LoVo (cell line): ENCODE measurements around the gene AMIGO2.
A peak's percentile ranks its signal among the peaks of the same experiment; 100 is the strongest.
"Not testable (repeated sequence)": the region's sequence is repeated elsewhere in the genome, so short reads cannot be mapped to it uniquely, and the experiment has no call there.

Source experiments
- DNase-seq: peaks from one replicate; pipeline ENCODE4 v3.0.0-alpha.2; 2016; ENCODE audit warnings: low spot score

The AMIGO2 gene

DNA sequence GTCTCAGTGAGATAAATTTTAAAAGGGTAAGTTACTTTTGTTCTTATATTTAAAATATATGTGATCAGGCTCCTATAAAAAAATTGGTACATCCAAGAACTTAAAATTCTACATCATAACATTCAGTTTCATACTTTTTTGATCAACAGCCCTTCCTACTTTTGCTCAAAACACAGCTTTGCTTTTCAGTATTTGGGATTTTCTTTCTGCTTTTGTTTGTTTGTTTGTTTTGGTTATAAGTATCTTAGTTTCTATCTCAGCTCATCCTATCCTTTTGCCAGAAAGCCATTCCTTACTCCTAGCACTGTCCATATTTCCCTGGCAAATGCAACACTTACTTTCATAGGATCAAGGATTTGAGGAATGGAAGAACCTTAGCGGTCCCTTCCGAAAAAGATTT lies 5.0 kb downstream of the AMIGO2 start:
- DNase-seq: no peak

DNA sequence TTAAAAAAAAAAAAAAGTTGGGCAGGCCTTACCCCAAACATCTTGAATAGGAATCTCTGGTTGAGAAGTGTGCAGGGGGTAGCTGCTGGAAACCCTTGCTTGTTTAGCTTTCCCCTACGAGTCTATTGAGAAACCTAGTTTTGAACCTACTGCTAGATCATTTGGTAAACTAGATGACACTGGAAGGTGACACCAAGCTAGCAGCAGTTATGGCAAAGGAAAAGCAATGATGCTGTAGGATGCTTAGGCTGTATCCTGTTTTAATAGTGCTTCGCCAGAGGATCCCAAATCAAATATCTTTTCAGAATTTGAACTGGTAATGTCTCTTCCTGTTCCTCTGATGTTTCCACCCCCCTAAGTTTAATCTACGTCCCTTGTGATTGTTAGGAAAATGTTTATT lies 5.8 kb downstream of the AMIGO2 start:
- DNase-seq: no peak

DNA sequence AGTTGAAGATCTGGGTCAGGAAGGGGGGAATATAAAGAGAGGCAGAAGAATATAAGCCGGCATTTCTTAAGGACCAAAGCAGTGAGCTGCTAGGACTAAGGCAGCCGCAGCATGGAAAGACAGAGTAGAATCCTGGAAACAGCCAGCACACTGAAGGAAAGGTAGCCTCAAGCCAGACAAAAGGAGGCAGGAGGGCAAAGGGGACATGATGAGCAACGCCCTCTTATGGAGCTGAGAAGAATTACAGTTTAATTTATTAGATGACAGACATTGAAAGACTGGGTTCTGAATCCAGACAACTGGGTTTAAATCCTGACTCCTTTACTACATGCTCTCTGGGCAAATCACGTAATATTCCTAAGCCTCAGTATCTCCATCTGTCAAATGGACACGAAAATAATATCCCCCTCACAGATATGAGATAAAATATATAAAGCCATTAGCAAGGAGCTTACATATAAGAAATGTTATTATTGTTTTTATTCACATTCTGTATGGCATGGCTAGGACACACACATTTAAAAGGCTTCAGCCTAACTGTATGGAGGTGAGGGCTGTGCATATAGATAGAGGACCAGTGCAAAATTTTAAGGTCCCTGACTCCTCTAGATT lies 8.4 kb downstream of the AMIGO2 start:
- peak; percentile 55 for DNase-seq

DNA sequence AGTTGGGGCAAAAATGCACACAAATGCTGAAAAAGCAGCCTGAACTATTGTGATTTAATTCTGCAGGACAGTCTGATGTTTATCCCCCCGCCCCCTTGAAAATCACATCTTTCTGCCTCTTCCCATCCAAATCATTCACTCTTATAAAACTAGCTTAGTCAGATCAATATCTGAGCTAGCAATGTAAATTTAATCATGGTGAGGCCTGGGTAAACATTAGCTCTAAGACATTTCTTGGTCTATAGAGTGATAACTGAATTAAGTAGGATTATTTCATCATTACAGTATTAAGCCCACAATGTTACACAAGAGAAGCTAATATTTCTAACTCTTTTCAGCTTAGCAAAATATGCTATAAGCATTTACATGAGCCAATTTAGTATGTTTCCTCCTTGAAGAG lies 9.4 kb downstream of the AMIGO2 start:
- DNase-seq: no peak

DNA sequence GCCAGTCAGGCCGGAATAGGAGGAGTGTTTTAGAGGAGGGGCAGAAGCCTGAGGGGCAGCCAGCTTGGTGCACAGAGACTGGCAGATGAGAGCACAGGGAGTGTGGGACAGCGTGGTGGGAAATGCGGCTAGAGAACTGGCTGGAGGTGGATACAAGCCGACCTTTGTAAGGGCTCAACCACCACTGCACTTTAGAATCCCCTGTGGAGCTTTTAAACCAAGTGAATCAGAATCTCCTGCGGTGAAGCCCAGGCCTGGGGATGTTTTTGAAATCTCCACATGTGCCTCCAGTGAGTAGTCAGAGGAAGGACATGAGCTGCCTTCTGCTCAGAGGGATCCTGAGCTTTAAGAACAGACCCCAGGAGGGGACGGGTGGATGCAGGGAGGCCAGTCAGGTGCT lies 11.2 kb downstream of the AMIGO2 start:
- DNase-seq: no peak

DNA sequence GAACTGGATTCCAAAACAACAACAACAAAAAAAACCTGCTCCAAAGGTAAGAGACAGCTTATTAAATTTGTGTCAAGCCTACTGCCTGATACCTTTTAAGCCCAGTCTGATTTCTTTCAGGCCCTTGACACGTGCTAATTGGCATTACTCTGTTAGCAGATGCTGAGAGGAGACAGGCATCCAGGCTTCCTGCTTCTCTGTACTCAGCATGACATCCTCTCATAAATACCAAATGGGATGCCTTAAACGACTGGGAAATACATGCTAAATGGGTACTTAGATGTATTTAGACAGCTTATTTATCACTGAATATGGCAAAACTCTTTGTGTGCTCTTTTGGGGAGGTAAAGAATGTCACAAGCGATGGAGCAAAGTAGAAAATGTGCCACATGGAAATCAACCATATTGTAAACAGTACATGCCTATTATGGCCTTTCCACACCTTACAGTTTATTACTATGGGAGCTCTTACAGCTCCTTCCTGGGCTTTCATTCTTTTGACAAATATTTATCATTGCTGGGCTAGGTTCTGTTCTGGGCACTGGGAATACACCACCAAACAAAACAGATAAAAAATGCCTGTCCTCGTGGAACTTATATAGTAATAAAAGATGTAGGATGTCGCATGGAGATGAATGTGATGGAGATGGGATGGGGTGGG lies 11.9 kb downstream of the AMIGO2 start:
- DNase-seq: no peak

DNA sequence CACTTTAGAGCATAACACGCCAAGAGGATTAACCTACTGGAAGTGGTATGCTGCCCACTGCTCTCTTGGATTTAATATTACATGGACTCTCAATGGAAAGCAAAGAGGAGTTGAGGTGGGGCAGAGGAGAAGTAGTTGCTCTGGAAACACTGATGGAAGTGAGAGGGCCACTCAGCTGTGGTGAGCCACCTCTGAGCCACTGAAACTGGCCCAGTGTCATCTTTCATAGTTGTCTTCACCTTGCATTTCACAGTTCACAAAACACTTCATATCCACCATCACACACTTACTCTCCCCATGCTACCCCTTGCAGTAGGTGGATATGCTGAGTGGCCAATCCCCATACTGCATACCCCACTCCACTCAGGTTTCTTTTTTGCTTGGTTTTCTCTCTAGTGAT lies 12.6 kb downstream of the AMIGO2 start:
- no peak for DNase-seq

DNA sequence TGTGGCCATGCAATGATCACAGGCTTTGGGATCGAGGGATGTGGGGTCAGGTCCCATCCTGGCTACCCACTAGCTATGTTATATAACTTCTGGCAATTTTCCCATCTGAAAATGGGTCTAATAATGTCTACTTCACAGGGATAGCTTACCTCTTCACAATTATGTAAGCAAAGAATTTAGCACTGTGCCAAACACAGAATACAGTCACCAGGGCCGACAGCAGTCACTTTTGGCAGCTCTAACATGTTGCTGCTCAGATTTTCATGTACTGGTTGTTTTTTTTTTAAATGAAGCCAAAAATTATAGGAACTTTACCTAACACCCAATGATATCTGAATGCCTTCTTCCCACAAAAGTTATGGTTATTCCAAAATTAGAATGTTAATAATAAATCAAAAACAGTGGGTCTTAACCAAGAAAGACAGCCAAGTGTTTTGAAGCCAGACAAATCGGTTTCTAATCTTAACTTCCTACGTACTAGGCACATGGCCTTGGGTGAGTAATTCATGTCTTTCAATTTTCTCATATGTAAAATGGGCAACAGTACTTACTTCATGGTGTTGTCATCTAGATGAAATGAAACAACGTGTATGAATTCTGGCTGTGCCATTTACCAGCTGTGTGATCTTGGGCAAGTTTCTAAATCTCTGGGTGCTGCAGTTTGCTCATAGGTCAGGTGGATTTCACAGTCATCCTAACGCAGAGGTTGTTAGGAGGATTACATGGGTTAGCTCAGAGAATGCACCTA lies 13.3 kb downstream of the AMIGO2 start:
- DNase-seq: no peak

DNA sequence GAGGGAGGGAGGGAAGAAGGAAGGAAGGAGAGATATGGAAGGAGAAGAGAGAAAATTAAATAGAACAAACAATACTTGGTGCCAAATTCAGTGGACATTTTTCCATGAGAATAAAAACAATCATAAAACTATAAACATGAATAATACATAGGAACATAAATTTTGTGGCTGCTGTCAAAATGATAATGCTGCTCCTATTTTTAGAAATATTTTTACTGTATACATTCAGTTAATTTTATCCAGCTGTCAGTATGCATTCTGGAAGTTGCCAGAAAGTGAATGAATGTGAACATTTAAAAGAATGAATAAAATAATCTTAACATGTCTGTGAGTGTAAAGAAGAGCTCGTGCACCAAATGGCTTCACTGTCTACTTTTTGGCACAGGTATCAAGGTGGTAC lies 14.2 kb downstream of the AMIGO2 start:
- DNase-seq: no peak

DNA sequence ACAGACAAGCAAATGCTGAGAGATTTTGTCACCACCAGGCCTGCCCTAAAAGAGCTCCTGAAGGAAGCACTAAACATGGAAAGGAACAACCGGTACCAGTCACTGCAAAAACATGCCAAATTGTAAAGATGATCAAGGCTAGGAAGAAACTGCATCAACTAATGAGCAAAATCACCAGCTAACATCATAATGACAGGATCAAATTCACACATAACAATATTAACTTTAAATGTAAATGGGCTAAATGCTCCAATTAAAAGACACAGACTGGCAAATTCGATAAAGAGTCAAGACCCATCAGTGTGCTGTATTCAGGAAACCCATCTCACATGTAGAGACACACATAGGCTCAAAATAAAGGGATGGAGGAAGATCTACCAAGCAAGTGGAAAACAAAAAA lies 21.1 kb downstream of the AMIGO2 start:
- not testable (repeated sequence) for DNase-seq

DNA sequence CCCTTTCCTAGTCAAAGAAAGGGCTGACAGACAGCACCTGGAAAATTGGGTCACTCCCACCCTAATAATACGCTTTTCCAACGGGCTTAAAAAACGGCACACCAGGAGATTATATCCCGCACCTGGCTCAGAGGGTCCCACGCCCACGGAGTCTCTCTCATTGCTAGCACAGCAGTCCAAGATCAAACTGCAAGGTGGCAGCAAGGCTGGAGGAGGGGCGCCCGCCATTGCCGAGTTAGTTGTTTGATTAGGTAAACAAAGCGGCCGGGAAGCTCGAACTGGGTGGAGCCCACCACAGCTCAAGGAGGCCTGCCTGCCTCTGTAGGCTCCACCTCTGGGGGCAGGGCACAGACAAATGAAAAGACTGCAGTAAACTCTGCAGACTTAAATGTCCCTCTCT lies 22.8 kb downstream of the AMIGO2 start:
- not testable (repeated sequence) for DNase-seq

DNA sequence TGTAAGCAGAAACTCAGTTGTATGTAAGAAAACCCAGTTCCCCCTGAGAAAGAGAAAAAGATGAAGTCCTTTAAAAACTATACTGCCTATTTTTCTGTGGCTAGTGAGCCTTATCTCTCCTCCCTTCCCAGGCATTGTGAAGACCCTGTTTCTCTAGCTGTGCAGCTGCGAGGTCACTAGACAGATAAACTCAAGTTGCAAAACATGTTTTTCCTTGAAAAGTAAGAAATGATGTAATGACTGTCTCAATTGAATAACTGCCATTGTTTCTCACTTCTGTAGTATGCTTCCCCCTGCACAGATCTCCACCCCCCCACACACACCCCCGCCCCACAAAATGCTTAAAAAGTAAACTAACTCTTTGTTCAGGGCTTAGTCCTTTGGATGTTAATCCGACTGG lies 23.9 kb downstream of the AMIGO2 start:
- DNase-seq: not testable (repeated sequence)

DNA sequence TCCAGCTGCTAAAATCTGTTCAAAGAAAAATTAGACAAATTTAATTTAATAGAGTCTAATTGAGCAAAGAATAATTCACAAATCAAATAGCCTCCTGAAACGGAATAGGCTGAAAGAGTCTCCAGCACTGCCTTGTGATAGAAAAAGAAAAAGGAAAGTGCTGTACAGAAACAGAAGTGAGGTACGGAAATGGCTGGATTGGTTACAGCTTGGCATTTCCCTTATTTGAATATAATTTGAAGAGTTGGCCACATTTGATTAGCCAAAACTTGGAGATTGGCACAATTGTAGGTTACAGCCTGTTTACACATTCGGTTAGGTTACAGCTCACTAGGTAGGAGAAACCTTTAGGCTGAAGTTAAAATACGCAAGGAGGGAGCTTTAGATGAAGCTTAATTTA lies 25.1 kb downstream of the AMIGO2 start:
- no peak for DNase-seq

DNA sequence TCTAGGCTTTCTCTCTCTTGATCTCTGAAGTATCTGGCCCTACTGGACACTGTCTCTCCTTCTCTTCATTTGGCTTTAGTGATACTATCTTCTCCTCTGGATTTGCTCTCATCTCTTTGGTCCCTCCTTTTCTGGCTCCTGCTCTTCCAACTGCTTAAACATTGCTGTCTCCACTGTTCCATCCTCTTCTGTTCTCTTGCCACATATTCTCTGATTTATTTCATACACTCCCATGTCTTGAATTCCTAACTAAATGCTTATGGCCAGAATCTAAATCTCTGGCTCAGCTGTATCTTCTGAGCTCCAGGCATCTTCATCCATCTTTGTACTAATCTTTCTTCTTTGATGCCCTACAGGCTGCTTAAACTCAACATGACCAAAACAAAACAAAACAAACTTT lies 25.8 kb downstream of the AMIGO2 start:
- no peak for DNase-seq

DNA sequence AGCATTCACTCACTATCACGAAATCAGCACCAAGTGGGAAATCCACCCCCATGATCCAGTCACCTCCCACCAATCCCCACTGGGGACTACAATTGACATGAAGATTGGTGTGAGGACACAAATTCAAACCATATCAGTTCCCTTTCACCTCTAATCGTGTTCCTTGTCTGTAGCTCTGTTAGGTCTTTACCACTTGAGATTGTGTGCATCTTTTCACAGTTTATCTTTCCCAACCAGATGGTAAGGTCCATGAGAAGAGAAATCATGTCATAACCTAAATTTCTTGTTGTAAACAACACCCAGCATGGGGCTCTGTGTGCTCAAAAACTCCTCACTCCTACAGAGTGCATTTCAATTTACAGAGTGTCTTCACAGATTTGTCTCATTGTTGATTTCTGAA lies 27.5 kb downstream of the AMIGO2 start:
- no peak for DNase-seq

DNA sequence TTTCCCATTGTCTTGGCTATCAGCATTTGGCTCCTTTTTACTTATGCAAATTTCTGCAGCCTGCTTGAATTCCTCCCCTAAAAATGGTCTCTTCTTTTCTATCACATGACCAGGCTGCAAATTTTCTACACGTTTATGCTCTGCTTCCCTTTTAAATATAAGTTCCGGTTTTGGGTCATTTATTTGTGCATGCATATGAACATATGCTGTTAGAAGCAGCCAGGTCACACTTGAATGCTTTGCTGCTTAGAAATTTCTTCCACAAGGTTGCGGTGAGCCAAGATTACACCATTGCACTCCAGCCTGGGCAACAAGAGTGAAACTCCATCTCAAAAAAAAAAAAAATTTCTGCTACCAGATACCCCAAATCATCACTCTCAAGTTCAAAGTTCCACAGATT lies 28.5 kb downstream of the AMIGO2 start:
- not testable (repeated sequence) for DNase-seq

DNA sequence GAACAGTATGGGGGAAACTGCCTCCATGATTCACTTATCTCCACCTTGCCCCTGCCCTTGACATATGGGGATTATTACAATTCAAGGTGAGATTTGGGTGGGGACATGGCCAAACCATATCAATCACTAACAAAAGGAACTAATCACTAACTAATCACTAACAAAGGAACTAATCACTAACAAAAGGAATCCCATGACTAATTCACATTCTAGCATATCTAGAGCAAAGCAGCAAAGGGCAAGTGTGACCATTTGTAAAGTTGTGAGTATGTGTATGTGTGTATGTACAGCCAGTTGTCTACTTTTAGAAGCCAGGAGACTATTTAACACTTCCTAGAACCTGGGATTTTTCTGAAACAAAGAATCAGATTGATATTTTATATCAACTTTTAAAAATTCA lies 31.2 kb downstream of the AMIGO2 start:
- no peak for DNase-seq

DNA sequence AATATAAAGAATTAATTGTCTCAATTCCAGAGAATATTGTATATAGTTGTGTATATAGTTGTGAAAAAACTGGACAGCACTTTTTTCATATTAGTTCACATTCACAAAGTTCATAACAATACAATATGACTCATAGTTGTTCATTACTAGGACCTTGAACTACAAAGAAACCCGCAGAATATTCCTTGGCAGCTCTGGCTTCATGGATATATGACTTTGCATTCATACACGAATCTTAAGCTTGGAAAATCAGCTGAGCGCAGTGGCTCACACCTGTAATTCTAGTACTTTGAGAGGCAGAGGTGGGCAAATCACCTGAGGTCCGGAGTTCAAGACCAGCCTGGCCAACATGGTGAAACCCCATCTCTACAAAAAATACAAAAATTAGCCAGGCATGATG lies 38.4 kb downstream of the AMIGO2 start:
- peak; percentile 56 for DNase-seq

DNA sequence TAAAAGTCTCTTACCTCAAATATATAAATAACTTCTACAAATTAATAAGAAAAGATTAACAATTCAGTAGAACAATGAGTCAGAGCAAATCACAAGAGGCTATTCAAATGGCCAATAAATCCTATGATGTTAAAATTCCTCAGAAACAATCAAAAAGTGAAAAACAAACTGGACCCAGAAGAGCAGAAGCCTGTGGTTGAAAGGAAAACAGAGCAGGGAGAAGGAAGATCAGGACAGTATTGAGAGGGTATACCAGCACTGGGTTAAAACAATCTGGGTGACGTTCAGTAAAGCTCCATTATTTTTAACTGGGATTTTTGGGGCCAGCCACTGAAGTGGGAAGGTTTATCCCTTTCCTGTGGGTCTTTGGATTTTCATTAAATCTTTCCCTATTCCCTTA lies 40.0 kb downstream of the AMIGO2 start:
- DNase-seq: no peak

DNA sequence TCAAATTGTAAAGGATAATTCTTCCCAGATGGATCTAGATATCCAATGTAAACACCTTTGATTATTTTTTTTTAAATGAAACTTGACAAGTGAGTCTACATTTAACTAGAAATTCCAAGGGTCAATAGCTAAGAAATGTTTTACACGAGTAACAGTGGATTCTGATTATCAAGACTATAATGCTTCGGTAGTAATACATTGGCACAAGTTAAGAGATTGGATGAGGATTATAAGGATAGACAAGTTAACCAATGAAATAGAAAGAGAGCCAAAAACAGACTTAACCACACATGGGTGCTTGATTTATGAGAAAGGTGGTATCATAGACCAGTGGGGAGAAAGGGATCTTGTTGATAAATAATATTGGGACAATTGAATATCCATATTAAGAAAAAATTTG lies 40.7 kb downstream of the AMIGO2 start:
- no peak for DNase-seq

DNA sequence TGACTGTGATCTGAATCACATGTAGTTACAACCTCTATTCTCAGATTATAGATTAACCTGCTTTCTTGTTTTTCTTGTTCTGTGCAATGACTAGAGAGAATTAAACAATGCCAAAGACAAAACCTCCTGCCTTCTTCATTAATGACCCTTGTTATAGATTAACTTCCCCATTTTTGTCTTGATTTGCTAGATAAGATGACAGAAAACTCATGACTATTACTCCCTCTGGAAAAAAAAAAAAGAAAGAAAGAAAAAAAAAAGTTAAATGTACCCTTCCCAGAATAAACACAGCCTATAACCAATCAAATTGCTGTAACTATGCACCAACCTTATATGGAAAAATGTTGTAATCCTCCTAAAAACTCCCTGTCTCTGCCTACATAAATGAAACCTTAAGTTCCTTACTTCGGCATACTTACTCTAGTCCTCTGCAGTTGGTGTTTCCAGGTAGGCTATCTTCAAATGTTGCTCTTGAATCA lies 41.5 kb downstream of the AMIGO2 start:
- peak; percentile 92 for DNase-seq

DNA sequence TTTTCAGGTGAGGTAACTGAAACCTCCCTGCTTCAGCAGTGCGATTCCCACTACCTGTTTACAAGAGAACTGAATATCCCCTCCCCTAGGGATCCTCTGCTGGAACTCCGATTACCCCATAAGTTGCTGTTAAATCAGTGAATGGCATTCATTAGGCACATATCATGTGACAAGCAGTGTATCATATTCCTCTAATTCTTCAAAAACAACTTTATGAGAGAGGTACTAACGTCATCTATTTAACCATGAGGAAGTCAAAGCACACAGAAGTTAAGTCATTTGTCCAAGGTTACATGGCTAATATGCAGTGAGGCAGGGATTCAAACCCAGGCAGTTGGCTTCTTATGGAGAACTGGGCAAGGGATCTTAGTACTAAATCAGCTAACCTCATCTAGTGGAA lies 44.3 kb downstream of the AMIGO2 start:
- no peak for DNase-seq

DNA sequence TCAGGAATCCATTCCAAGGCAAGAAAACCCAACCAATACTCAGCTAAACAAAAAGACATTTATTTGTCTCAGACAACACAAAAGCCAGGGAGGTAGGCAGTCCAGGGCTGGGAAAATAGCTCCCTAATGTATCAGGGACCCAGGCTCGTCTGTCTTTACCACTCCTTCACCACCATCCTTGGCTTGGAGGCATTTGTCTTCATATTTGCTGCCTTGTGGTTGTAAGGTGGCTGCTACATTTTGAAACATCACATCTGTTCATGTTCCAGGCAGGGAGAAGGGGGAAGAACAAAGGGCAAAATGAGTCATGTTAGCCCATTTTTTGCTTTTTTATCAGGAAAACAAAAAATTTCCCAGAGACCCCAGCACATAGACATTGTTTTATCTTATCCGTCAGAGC lies 45.1 kb downstream of the AMIGO2 start:
- no peak for DNase-seq
